Prostate gland (tissue), 2 donors: ENCODE measurements around the gene PATL1. TPM values are rescaled to one million over a fixed set of nuclear protein-coding genes. Genes with fewer than 3 reads are reported as not detected.
A peak's percentile ranks its signal among the peaks of the same experiment; 100 is the strongest.

ENCODE experiments used
- DNase-seq: peaks from one replicate; pipeline ENCODE4 v3.0.0-alpha.2; 2019; ENCODE audit warnings: low spot score
- H3K27ac ChIP-seq, 2 donors: fragments of 200-600 bp; sonication (generic); 2 replicates each; pipeline ENCODE4 v1.5.1; 2017 to 2019
- H3K27me3 ChIP-seq: fragments of 200-600 bp; sonication (generic); replicated peaks from 2 replicates; pipeline ENCODE4 v1.5.1; 2019; ENCODE audit not compliant: insufficient read depth
- H3K36me3 ChIP-seq, 2 donors: fragments of 200-600 bp; sonication (generic); 1 replicate in 1 of 2; 2 replicates in 1 of 2; pipeline versions ENCODE4 v1.5.1 to v1.8.1; 2017 to 2019
- H3K4me1 ChIP-seq: fragments of 200-600 bp; sonication (generic); replicated peaks from 2 replicates; pipeline ENCODE4 v1.5.1; 2019
- H3K4me3 ChIP-seq, 2 donors: fragments of 200-600 bp; sonication (generic); 2 replicates each; pipeline ENCODE4 v1.5.1; 2017 to 2019
- H3K9me3 ChIP-seq: fragments of 200-600 bp; sonication (generic); 2 replicates; pipeline ENCODE4 v1.5.1; 2017
- CTCF ChIP-seq, 4 experiments: fragments of 200-600 bp in 2 of 4; fragments of 450-650 bp in 2 of 4; sonication (generic) in 2 of 4; IDR thresholded peaks; 1 replicate in 3 of 4; 2 replicates in 1 of 4; pipeline ENCODE4 v1.5.1; 2016 to 2019; ENCODE audit warnings: antibody characterized with exemption in 4 of 4, mild to moderate bottlenecking in 2 of 4, moderate library complexity in 2 of 4
- POLR2A ChIP-seq: fragments of 450-650 bp; IDR thresholded peaks from one replicate; pipeline ENCODE4 v1.6.1; 2016; ENCODE audit warnings: antibody characterized with exemption, mild to moderate bottlenecking
- POLR2AphosphoS5 ChIP-seq: sonication (generic); formaldehyde crosslinking; IDR thresholded peaks from one replicate; pipeline ENCODE4 v1.6.1; 2017; ENCODE audit warnings: antibody characterized with exemption
- WGBS: methylation state at CpG from one replicate; pipeline ENCODE4 v1.1.5; 2018; 5-methylcytosine and 5-hydroxymethylcytosine counted together
- intact Hi-C: fragments of 100-400 bp; cut with DNase I; formaldehyde crosslinking; loops from one replicate; pipeline ENCODE4 v1.14.2; 2022
- total RNA-seq, 2 donors: library from RNA; depleted of rRNA; stranded (reverse); fragments of >200 nt; gene quantifications; one replicate each; pipeline ENCODE4 v1.1.0, GENCODE V29; 2016

The PATL1 gene
- total RNA-seq, 2 donors from 2014 or later: 10.3 to 26.2 TPM

DNA sequence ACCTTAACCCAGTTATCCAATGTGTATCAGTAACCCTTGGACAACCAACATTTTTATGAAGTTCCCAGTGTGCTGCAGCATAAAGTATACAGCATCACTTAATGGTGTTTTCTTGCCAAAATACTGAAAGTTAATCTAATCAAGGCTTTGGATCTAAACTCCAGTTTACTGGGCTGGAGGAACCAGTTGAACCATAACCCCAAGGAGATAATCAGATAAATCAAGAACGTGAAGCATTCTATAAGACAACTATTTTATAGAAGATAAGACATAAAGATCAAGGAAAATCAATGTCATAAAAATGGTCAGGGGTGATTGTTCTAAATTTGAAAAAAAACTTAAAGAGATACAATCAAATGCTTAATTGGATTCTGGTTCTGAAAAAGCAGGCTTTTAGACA lies 51.0 kb downstream of the PATL1 start:
- Histone ChIP-seq H3K36me3 (no peaks in the 10 kb centered on the region), H3K4me3 (no peak overlapping the region), H3K27me3 (no peaks in the 10 kb centered on the region), H3K4me1 (peaks cover 6% of the 10 kb centered on the region), H3K27ac (peak overlapping the region in 1 of 2 donors; percentile 91), H3K9me3 (no peaks in the 10 kb centered on the region)
- TF ChIP-seq POLR2A (no peak), POLR2AphosphoS5 (peak; percentile 17)
- DNase-seq: no peak
- 12% methylated on average over 1 of the region's 1 CpG for WGBS
- intact Hi-C loops: no loop called here

DNA sequence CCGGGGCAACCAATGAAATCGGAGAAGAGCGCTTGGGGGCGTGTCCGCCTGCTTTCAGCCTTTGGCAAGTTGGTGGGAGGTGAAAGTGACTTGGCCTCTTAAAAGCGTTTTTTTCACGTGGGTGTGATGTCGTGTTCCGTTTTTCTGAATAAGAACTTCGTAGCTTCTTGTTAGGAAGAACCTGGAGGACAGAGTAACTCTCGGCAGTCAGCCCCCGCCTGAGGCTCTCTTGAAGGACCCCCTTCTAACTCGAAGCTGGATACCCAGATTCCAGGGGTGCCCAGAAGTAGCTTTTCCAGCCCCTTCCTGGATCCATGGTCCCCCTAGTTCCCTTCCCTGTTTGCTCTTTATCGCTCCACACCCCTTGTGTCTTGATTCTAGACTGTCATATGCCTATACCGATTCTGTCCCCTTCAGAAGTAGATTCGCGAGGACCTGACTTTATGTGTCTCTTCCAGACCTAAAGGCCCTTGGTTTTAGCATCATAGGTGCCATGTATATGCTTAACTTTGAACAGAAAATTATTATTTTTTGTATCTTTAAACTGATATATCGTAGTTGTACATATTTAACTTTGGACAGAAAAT lies 52.3 kb downstream of the PATL1 start:
- Histone ChIP-seq H3K27ac (peak overlapping the region; percentile 91 to 95), H3K4me1 (peaks cover 8% of the 10 kb centered on the region), H3K4me3 (peak overlapping the region; percentile 32 to 40), H3K9me3 (no peaks in the 10 kb centered on the region), H3K27me3 (no peaks in the 10 kb centered on the region), H3K36me3 (no peaks in the 10 kb centered on the region)
- intact Hi-C loops: loop anchor here (1.0 kb wide), 2 partner anchors 53 to 65 kb away; partner anchors contain the start of gene PATL1
- TF ChIP-seq POLR2AphosphoS5: no peak
- no peak for TF ChIP-seq CTCF (IDR thresholded peaks at IDR 0.05)
- peak; percentile 39 for TF ChIP-seq POLR2A
- no peak for DNase-seq
- WGBS: 9% methylated on average over 18 of the region's 18 CpGs

GRCh38 chr11:59615637-59616395 lies 53.0 kb downstream of the PATL1 start, which contains the start of gene OSBP:
Gene OSBP, minus strand, starts transcription at chr11:59615774. Its CDS starts 110 bp downstream, at chr11:59615664.
- peaks cover 8% of the 10 kb centered on the region for H3K4me1 ChIP-seq
- peak within 1 kb of the TSS; percentile 91 to 95 for H3K27ac ChIP-seq
- H3K9me3 ChIP-seq: no peaks in the 10 kb centered on the region
- no peaks in the 10 kb centered on the region for H3K36me3 ChIP-seq
- DNase-seq: peak; percentile 100
- H3K4me3 ChIP-seq: peak within 1 kb of the TSS; percentile 60 to 84
- intact Hi-C loops: loop anchor here (1.0 kb wide), 2 partner anchors 53 to 65 kb away; partner anchors contain the start of gene PATL1
- 0% methylated on average over 23 of the region's 55 CpGs for WGBS
- no peak for TF ChIP-seq CTCF (IDR thresholded peaks at IDR 0.05)
- TF ChIP-seq POLR2A: peak; percentile 75
- TF ChIP-seq POLR2AphosphoS5: peak; percentile 98
- no peaks in the 10 kb centered on the region for H3K27me3 ChIP-seq

DNA sequence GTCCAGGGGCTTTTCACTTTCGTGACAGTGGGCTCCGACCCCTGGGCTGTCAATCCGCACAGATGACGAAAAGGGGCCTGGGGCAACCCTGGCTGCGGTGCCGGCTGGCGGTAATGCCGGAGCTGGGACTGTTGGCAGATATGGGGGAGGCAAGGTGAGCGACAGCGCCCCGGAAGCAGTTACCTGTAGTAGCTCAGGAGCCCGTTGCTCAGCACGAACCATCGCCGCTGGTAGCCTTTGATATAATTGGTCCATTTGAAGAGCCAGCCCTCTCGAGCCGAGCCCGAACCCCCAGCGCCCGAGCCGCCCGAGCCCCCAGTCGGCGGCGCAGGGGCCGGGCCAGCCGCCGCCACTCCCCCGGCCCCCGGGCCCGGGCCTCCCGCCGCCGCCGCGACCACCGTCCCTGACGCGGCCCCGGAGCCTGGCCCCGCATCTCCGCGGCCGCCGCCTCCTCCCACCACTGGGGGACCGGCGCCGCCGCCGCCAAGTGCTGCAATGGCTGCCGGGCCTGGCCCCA lies 53.7 kb downstream of the PATL1 start:
- TF ChIP-seq POLR2A (no peak), CTCF (IDR thresholded peaks at IDR 0.05) (peak in 2 of 4 experiments; percentile 15 to 40)
- no peaks in the 10 kb centered on the region for H3K9me3 ChIP-seq
- intact Hi-C loops: no loop called here
- no peaks in the 10 kb centered on the region for H3K36me3 ChIP-seq
- peaks cover 8% of the 10 kb centered on the region for H3K4me1 ChIP-seq
- under 1% methylated on average over 39 of the region's 51 CpGs for WGBS
- H3K27me3 ChIP-seq: no peaks in the 10 kb centered on the region
- H3K27ac ChIP-seq: peak overlapping the region; percentile 88 to 92
- H3K4me3 ChIP-seq: peak overlapping the region; percentile 60 to 84
- peak; percentile 43 for DNase-seq
